ENCODE data around the gene ANKS1B.

Gene ANKS1B

DNA sequence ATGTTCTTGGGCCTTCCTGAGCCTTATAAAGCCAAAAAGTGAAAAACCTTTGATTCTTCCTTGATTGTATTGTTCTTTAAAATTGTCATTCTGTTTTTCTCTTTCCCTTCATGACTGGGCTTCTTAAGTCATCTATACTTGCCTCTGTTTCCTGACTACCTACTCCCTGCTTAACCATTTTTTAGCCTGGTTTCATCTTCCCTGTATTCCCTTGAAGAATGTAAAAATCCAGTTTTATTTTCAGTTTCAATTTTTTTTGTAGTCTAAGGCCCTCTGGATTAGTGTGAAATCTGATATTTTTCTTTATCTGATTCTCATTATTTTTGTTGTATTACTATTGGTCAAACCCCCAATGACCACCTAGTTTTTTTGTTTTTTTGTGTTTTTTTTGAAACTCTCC, 1293.4 kb downstream of the ANKS1B start:
- TF ChIP-seq, protein P1, sequence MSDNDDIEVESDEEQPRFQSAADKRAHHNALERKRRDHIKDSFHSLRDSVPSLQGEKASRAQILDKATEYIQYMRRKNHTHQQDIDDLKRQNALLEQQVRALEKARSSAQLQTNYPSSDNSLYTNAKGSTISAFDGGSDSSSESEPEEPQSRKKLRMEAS (IDR thresholded peaks at IDR 0.05) = no peak
- no peak for TF ChIP-seq FOXM1 (IDR thresholded peaks at IDR 0.05; ENCODE audit: borderline replicate concordance, low read depth)
- no peak for TF ChIP-seq TAF1 (IDR thresholded peaks at IDR 0.05; ENCODE audit: low read depth)
- no peak for TF ChIP-seq RAD21 (IDR thresholded peaks at IDR 0.05; ENCODE audit: low read depth)
- no peak for TF ChIP-seq NFIC (IDR thresholded peaks at IDR 0.05)
- no peak for TF ChIP-seq TCF12 (IDR thresholded peaks at IDR 0.05; ENCODE audit: low read depth)
- TF ChIP-seq YY1 (IDR thresholded peaks at IDR 0.05; ENCODE audit: low read depth) = no peak
- TF ChIP-seq, protein P2, sequence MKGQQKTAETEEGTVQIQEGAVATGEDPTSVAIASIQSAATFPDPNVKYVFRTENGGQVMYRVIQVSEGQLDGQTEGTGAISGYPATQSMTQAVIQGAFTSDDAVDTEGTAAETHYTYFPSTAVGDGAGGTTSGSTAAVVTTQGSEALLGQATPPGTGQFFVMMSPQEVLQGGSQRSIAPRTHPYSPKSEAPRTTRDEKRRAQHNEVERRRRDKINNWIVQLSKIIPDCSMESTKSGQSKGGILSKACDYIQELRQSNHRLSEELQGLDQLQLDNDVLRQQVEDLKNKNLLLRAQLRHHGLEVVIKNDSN (IDR thresholded peaks at IDR 0.05) = no peak
- TF ChIP-seq REST (IDR thresholded peaks at IDR 0.05; ENCODE audit: low read depth) = no peak
- no peak for TF ChIP-seq ZBTB7A (IDR thresholded peaks at IDR 0.05; ENCODE audit: low read depth)
- TF ChIP-seq CREB1 (IDR thresholded peaks at IDR 0.05; ENCODE audit: low read depth) = no peak
- no peak for TF ChIP-seq TEAD4 (IDR thresholded peaks at IDR 0.05)
- TF ChIP-seq CEBPB (IDR thresholded peaks at IDR 0.05) = no peak
- no peak for TF ChIP-seq EGR1 (IDR thresholded peaks at IDR 0.05)
- TF ChIP-seq EP300 (IDR thresholded peaks at IDR 0.05; ENCODE audit: borderline replicate concordance) = no peak

- TF ChIP-seq TCF12 (IDR thresholded peaks at IDR 0.05; ENCODE audit: low read depth) (no peak), YY1 (IDR thresholded peaks at IDR 0.05; ENCODE audit: low read depth) (no peak), EP300 (IDR thresholded peaks at IDR 0.05; ENCODE audit: borderline replicate concordance) (no peak), TEAD4 (IDR thresholded peaks at IDR 0.05) (no peak), EGR1 (IDR thresholded peaks at IDR 0.05) (no peak), NFIC (IDR thresholded peaks at IDR 0.05) (no peak), ZBTB7A (IDR thresholded peaks at IDR 0.05; ENCODE audit: low read depth) (no peak), RAD21 (IDR thresholded peaks at IDR 0.05; ENCODE audit: low read depth) (no peak), TAF1 (IDR thresholded peaks at IDR 0.05; ENCODE audit: low read depth) (no peak), REST (IDR thresholded peaks at IDR 0.05; ENCODE audit: low read depth) (no peak), CEBPB (IDR thresholded peaks at IDR 0.05) (no peak), FOXM1 (IDR thresholded peaks at IDR 0.05; ENCODE audit: borderline replicate concordance, low read depth) (no peak), CREB1 (IDR thresholded peaks at IDR 0.05; ENCODE audit: low read depth) (no peak)
- TF ChIP-seq, protein P2 (IDR thresholded peaks at IDR 0.05) = no peak
- TF ChIP-seq, protein P1 (IDR thresholded peaks at IDR 0.05) = no peak
These were observed 1298.1 kb downstream of the ANKS1B start for GRCh38 chr12:98686603-98687002.
